ENCODE results near the gene POLRMT. TPM values are rescaled to one million over a fixed set of nuclear protein-coding genes. Genes with fewer than 3 reads are reported as not detected.

The POLRMT gene
- polyA plus RNA-seq, 10 donors, result 27.3 to 38.4 (median 31.1) TPM

DNA sequence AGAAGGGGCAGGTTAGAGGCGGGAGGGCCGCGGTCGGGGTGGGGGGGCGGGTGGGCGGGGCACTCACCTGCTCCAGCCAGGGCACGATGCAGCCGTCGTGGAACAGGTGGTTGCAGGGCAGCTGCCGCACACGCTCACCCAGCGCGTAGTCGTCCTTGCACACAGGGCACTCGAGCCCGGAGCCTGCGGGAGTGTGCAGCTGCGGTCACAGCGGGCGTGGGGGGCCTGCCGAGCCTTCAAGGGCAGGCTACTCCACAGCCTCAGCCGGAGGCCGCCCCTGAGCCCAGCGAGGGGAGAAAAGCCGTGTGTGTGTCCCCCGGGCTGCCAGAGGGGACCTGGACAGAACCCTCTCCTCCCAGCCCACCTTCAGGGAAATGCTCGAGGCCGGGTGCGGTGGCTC lies 15.0 kb upstream of the POLRMT start:
- no peak for DNase-seq

DNA sequence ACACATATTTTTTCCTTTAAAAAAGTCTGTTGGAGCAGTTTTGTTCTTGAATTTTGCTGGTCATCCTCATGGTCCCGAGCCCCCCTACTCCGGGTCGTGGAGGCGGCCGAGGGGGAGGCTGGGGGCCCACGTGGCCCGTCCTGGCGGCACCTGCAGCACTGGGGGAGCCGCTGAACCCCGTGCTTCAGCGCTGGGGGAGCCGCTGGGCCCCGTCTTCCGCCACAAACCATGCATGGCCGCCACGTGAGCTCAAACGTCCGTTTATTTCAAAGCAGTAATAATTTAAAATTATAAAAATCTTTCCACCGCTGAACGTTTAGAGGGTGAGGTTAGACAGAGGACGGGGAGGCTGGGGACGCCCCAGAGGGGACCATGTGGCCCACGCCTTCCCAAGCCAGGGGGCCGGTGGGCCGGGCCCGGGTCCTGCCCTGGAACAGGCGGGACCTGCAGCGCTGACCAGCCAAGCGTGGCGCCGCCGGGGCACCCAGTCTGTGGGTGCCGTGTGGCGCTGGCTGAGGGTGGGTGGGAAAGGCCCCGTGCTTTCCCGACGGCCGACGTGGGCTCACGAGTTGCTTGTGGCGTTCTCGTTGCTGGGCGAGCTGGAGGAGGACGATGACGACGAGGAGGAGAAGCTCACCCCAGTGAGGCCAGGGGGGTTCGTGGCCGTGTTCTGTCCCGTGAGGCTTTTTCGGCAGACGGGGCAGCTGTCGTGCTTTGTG lies 14.4 kb upstream of the POLRMT start:
- DNase-seq, result no peak

DNA sequence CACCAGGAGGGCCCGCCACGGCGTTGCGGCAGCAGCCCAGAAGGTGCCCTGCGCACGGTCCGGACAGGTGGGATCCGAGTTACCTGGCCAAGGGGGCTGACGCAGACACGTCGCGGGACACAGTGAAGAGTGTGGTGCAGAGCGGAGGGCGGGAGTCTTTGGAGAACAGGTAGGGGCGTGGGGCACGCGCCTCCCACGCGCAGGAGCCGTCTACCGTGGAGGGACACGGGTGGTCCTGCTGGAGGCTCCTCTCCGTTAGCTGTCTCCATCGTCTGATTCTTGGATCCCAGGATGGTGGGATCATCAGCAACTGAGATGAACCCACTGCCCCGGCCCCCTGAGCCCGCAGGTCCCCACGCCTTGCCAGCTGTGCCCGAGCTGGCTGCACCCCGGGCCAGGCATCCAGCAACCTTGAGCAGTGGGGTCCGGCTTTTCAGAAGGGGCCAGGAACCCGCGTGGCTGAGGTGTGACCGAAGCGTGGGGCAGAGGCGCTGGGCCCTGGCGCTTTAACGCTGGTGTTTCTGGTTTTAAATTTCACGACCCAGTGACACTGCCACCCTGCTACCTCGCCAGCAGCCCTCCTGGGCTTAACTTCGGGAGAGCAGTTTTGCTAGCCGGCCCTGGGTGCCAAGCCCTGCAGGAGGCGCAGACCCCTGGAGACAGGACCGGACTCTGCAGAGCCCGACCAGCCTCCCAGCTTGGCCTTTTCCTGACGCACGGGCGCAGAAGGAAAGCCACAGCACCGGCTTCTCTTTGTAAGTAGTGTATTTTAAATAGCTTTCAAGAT lies 13.6 kb upstream of the POLRMT start:
- no peak for DNase-seq

DNA sequence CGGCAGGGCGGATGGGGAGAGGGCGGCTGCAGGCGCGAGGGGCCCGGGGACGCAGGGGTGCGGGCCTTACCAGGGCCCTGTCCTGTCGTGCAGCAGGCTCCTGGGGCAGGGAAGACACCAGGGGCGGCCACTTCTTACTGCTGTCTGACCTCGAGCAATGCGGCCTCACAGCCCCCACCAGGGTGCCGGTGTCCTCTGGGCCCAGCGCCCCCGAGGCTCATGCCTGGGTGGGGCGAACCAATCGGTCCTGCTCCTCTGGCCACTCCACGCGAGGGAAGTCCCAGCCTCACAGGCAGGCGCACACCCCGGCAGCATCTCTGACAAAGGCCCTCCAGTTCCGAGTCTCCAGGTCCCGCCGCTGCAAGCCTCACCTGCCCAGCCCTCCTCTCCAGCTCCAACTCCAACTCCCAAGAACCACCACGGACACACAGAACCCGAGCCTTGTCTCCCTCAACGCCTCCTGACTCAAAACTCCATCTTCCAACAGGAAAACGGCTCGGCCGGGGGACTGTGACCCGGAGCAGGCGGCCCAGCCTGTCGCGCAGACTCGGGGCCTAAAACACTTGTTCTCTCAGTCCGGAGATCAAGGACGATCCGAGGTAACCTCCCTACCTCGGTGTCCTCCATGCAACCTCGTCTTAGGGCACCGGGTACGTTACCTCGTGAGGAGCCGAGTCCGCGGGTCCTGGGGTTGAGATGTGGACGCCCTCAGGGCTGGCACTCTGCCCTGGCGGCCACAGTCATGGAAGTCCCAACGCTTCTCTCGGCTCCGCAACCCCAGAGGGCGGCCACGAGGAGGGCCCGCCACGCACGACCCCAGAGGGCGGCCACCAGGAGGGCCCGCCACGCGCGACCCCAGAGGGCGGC lies 12.8 kb upstream of the POLRMT start:
- no peak for DNase-seq

DNA sequence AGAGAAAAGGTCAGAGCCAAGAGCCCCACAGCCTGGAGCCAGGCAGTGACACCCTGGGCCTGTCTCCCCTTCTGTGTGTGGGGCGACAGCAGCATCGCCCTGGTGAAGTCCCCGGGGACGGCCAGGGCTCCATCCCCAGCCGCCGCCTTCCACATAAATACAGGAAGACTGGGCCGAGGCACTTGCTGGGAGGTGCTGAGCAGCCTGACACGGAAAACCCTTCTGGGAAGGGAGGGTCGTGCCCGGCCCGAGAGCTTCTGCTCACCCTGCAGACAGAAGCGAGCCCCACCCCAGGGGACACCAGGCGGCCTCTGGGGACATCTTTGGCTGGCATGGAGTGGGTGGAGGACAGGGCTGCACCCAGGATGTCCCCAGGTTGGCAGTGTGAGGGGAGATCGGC lies 11.5 kb upstream of the POLRMT start:
- DNase-seq, result no peak

DNA sequence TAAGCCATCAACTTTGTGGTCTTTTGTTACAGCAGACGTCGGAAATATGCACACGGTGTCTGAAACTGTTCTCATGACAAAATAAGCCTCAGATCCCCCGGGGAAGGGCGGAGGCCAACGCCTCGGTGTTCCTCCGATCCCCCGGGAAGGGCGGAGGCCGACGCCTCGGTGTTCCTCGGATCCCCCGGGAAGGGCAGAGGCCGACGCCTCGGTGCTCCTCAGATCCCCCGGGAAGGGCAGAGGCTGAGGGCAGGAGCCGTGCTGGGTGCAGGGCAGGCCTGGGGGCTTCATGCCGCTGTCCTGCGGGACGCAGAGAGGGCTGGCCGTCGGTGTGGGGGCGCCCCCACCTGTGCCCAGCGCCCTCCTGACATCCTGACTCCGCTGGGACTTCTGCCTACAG lies 11.0 kb upstream of the POLRMT start:
- DNase-seq, result no peak

DNA sequence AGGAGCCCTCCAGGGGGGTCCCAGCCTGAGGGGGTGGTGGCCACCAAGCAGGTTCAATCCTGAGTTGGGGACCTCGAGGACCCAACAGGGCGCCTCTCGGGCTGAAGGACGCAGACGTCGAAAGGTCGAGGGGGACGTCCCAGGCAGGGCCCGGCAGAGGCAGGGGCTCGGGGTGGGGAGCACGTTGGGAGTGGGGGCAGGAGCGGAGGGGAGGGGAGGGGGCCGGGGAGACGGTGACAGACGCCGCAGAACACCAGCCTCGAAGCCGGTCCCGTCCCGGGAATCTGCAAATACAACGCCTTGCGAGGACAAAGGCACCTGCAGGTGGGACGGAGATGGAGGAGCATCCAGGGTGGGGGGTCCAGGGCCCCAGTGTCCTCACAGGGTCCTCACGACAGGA lies 10.4 kb upstream of the POLRMT start:
- DNase-seq, result no peak

DNA sequence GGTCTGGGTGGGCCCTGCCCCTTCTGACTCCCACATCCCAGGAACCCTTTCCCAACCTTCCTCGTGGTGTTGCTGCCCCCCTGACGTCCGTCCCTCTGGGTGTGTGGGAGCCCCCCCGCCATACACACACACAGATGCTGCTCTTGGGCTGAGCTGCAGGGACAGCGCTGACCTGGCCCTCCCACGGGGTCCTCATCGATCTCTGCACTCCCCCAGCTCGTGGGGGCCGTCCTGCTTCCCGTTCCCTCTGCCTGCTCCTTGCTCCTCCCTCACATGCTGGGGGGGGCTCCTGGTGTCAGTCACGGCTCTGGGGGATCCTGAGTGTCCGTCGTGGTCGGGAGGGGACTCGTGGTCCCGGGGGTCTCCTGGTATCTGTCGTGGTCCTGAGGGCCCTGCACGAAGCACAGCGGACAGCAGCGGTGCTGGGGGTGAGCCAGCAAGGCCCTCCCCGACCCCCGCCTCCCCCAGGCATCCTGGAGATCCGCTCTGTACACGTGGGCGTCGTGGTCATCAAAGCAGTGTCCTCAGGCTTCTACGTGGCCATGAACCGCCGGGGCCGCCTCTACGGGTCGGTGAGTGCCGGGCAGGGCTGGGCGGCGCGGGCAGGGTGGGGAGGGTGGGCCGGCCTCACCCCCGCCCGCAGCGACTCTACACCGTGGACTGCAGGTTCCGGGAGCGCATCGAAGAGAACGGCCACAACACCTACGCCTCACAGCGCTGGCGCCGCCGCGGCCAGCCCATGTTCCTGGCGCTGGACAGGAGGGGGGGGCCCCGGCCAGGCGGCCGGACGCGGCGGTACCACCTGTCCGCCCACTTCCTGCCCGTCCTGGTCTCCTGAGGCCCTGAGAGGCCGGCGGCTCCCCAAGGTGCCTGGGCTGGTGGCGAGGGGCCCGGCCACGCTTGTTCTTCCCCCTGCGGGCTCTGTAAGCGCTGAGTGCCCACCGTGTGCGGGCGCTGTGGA lies 9.7 kb upstream of the POLRMT start:
- DNase-seq, result no peak

DNA sequence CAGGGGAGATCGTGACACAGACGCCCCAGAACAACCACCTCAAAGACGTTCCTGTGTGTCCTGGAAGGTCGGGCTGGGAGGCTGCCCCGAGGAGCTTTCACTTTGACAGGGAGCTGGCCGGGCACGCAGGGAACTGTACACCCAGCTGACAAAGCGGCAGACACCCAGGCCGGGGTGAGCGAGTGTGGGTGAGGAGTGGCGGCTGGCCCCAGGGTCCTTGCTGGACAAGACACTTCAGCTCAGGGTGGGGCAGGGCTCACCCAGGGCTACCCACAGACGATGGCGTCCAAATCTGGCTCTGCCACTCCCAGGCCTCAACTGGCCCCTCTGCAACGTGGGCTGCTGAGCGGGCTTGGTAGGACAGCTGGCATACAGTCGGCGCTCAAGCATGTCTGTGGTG lies 8.4 kb upstream of the POLRMT start:
- no peak for DNase-seq

DNA sequence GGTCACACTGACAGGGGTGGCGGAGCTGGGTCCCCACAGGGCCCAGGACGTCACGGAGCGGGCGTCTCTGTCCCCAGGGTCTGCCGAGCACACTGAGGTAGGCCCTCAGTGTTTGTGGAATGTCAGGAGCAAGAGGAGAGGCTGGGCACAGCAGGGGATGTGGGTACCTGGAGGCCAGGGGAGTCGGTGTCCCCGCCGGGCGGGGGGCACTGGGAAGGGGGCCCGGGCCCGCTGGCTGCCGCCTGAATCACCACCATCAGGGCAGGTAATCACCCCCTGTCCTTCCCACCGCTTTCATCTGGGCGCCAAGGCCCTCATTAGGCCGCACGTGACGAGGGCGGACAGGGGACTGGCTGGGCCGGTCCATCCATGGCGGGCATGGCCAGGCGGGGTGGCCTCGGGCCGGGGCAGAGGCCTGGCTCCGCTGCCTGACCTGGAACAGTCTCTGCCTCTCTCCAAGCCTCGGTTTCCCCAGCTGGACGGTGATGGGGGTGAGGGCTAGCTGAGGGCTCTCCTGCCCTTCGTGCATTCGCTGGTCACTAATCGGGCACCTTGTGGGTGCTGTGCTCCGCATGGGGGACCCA lies 7.4 kb upstream of the POLRMT start:
- no peak for DNase-seq

DNA sequence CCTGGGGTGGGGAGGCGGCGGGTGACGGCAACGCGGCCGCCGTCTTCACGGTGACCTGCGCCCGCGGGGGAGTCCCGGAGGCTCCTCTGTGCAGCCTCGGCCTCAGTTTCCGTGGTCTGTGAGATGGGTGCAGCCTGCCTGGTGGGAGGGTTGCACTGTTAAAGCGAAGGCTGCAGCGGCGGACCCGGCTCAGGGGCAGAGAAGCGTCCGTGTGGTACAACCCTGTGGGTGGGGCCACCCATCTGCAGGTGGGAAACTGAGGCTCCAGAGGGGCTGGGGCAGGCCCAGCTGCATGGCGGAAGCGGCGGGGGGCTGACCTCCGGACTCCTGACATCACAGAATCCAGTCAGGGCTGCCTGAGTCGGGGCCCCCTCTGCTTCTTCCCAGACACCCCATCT lies 6.8 kb upstream of the POLRMT start:
- no peak for DNase-seq

DNA sequence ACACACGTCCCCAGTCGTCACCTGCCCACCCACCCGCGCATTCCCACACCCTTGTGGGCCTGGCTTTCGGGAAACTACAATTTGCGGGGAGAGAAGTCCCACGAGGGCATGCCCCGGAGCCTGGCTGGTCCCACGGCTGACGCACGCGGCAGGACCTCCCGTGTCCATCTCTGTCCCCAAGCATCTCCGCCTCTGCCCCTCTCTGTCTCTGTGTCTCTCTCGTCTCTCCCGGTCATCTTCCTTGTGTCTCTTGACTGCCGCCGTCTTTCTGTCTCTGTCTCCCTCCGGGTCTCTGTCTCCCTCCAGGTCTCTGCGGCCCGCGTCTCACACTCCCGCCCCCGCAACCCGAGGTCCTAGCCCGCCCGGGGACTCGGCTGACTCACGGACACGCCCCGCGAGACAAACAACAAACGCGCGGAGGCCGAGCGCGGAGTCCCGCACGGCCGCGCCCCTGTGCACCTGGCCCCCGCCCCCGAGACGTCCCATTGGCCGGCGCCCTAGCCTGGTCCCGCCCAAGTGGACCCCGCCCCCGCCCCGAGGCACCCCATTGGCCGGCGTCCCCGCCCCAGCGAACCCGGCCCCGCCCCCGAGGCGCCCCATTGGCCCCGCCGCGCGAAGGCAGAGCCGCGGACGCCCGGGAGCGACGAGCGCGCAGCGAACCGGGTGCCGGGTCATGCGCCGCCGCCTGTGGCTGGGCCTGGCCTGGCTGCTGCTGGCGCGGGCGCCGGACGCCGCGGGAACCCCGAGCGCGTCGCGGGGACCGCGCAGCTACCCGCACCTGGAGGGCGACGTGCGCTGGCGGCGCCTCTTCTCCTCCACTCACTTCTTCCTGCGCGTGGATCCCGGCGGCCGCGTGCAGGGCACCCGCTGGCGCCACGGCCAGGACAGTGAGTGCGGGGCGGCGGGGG lies 6.2 kb upstream of the POLRMT start, which contains the start of gene FGF22:
FGF22 (plus strand) TSS at position 627 of the 908 bp plus-strand sequence; CDS start at position 674, 47 bp downstream.
- peak; percentile 78 to 89 (median 83) for DNase-seq

DNA sequence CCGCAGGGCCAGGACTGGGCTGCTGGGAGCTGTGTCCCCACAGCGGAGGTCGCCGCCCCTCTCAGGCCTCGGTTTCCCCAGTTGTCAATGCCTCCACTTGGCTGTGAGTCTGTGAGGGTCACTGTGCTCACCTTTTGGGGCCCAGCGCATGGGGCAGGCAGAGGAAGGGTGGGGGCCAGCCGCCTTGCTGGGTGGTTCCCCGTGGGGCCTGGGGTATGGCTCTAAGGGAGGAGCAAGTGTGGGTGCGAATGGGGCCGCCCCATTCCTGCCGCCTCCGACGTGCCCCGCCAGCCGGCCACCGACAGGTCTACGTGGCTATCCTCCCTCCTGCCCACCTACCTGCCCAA lies 5.5 kb upstream of the POLRMT start:
- no peak for DNase-seq

DNA sequence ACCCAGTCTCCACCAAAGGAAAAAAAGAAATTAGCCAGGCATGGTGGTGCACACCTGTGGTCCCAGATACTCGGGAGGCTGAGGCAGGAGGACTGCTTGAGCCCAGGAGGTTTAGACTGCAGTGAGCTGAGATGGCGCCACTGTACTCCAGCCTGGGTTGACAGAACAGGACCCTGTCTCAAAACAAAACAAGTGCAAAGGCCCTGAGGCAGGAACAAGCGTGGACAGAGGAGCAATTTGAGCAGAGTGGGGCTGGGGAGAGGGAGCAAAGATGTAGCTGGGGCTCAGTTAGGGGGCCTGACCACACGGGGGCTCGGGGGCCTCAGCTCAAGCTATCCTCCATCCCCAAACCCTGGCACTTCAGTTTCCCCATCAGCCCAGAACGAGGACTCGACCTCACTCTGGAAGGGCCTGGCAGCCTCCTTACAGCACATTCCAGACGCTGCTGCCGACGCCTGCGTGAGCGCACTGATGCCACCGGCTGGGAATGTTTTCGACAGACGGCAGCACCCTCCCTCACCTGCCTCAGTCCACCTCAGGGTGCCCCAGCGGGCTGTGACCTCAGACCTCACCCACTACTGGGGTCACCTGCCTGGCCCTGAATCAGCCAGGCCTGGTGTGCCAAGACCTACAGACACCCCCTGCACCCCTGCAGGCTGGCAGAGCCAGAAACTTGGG lies 1.8 kb upstream of the POLRMT start:
- DNase-seq, result no peak

DNA sequence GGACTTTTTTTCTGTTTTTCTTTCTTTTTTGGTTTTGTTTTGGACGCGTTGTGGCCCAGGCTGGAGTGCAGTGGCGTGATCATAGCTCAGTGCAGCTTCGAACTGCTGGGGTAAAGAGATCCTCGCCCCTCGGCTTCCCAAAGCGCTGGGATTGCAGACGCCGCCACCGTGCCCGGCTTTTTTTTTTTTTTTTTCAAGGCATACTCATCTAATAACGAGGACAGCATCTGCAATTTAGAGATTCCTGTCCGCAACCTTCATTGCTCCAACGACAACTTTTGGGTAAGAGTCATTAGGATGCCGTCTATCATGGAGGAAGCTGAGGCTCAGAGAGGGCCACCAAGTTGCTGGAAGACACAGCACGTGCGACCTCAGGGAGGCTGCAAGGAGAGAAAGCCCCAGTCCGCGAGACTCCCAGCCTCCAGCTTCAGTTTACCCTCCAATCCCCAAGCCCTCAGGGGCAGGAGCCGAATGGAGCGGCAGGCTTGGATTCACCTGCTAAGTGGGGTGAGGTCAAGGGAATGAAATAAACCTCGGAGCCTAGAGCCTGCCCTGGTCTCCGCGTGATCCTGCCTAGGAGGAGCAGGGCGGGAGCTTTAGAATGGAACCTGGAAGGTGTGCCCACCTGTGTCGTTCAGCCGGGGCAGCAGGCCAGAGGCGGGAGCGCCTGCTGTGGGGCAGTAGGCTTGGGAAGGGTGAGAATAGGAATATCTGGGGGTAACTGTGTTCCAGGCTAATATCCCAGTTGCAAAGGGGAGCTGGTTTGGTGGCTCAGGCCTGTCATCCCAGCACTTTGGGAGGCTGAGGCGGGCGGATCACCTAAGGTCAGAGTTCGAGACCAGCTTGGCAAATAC lies 676 bp upstream of the POLRMT start:
- DNase-seq, result no peak

DNA sequence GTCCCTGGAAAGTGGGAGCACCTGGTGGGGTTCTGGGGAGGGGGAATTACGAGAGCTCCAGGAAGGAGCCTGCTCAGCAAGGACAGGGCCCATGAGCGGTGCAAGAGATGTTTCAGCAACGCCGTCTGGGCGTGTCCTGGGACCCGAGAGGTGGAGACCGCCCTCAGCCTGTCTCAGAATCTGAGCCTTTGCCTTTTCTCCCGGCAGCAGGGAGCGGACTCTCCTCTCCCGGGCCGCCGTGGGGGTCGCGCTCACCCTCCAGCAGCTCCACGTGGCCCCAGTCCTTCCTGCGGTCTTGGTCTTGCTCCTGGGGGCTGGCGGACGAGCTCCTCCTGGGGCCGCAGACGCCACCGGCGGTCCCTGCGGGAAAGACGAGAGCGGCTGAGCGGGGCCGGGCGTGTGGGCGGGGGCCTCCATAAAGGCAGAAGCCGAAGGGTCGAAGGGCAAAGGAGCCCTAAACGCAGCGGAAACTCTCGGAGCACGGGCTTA lies 714 bp downstream of the POLRMT start:
- peak in 1 of 3 donors; percentile 58 for DNase-seq

DNA sequence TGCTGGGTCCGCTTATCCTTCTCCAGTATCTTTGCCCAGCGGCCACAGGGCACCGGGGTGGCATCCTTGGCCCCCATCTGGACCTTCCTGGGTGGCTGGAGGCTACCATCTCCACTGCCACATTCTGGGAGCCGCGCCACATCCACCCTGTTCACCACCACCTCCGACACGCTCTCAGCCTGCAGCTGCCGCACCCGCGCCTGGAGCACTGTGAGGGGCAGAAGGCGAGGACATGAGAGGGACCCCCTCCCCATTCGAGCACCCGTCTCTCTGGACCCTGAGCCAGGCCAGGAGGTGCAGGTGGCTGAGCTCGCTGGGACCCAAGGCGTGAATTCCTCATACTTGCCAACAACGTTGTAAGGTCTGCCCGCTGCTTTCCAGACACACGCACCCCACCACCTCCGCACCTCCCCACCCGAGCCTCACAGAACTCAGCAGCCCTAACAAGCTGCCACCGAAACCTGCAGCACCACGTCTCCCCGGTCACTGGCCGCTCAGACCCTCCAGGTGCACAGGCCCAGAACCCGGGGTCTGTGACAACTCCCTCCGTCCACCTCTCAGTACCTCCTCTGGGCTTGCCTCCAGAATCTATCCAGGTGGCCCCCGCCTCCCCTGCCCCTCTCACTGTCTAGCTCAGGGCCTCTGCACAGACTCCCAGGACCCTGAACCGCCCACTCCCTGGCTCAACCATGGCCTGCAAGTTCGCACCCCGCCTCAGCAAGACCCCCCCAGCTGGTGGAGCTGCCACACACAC lies 3.2 kb downstream of the POLRMT start:
- DNase-seq, result no peak
